NCI-H345 treated with DMSO at 0.1 percent for 48 hours (cell line): ENCODE results near the gene PCSK4.
A peak's percentile ranks its signal among the peaks of the same experiment; 100 is the strongest.
"Not testable (repeated sequence)": the region's sequence is repeated elsewhere in the genome, so short reads cannot be mapped to it uniquely, and the experiment has no call there.

Experiments used
- DNase-seq: peaks from one replicate; lab custom pipeline; 2025; ENCODE audit not compliant: unreplicated experiment; lab: John Stamatoyannopoulos, UW

PCSK4 gene

GRCh38 chr19:1490311-1491113, at the start of gene PCSK4:
TSS of gene PCSK4 (minus strand) at chr19:1490350. CDS start at chr19:1490346, 4 bp downstream.
- peak; percentile 99 for DNase-seq

- not testable (repeated sequence) for DNase-seq
These were observed 49.6 kb upstream of the PCSK4 start for GRCh38 chr19:1539749-1540148.

DNA sequence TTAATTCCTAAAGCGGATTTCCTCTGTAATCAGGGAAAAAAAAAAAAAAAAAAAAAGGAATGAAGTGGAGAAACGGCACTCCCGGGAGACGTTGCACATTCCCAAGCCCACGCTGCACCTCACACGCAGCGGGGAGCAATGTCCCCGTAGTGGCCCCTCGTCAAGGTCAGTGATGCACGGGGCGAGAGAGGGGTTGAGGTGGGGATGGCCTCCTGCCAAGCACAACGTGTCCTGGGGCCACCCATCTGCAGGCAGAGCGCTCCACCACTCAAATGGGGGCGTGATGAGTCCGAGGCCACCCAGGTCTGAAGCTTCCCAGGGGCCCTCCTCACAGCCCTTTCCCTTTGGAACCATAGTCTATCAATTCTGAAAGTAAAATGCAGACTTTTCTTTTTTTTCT, 48.8 kb upstream of the PCSK4 start:
- DNase-seq, result no peak

GRCh38 chr19:1535699-1536098, 45.5 kb upstream of the PCSK4 start:
- not testable (repeated sequence) for DNase-seq

- no peak for DNase-seq
These were observed 44.8 kb upstream of the PCSK4 start for GRCh38 chr19:1534972-1535371.

GRCh38 chr19:1533510-1534150, 43.5 kb upstream of the PCSK4 start:
- DNase-seq, result no peak

DNA sequence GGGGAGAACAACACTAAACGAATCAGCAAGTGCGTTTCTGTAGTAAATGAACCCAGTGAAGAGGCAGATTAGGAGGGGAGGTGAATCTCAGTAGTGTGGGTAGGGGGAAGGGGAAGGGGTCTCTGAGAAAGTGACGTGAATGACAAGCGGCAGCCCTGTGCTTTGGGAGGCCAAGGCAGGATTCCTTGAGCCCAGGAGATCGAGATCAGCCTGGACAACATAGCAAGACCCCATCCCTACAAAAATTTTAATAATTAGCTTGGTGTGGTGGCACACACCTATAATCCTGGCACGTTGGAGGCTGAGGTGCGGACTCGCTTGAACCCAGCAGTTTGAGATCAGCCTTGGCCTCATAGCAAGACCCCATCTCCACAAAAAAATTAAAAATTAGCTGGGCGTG, 41.9 kb upstream of the PCSK4 start:
- no peak for DNase-seq

GRCh38 chr19:1531587-1531986, 41.4 kb upstream of the PCSK4 start:
- no peak for DNase-seq

GRCh38 chr19:1530856-1531255, 40.7 kb upstream of the PCSK4 start:
- not testable (repeated sequence) for DNase-seq

GRCh38 chr19:1529430-1529816, 39.3 kb upstream of the PCSK4 start:
- DNase-seq, result no peak

DNA sequence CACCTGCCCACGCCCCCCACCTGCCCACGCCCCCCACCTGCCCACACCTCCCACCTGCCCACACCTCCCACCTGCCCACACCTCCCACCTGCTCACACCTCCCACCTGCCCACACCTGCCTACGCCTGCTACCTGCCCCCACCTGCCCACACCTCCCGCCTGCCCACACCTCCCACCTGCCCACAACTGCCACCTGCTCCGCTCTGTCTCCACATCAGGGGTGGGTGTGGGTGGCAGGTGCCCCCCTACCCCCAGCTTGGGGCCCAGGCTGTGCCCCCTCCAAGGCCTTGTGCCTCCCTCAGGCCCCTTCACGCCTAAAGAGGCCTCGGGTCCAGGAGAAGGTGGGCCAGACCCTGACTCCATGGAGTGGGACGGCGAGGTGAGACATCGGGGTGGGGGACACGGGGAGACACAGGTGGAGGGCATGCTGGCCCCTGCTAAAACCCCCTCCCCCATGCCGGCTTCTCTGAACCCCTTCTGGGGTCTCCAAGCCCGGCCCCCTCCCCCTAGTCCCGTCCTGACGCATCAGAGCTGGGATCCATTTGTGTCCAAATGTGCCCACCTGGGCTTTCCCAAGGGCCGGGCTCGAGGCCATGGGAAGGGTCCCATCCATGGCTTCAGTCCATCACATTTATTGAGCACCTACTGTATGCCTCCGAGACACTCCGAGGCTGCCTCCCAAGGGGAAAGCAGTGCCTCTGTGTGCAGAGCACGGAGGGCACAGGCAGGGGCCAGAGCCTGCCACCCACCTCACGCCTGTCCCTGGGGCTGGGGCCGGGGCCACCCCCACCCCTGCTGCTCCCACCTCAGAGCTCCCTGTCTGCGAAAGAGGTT, 38.7 kb upstream of the PCSK4 start:
- no peak for DNase-seq

- no peak for DNase-seq
These were observed 37.6 kb upstream of the PCSK4 start for GRCh38 chr19:1527650-1528309.

GRCh38 chr19:1526979-1527649, 37.0 kb upstream of the PCSK4 start:
- no peak for DNase-seq

DNA sequence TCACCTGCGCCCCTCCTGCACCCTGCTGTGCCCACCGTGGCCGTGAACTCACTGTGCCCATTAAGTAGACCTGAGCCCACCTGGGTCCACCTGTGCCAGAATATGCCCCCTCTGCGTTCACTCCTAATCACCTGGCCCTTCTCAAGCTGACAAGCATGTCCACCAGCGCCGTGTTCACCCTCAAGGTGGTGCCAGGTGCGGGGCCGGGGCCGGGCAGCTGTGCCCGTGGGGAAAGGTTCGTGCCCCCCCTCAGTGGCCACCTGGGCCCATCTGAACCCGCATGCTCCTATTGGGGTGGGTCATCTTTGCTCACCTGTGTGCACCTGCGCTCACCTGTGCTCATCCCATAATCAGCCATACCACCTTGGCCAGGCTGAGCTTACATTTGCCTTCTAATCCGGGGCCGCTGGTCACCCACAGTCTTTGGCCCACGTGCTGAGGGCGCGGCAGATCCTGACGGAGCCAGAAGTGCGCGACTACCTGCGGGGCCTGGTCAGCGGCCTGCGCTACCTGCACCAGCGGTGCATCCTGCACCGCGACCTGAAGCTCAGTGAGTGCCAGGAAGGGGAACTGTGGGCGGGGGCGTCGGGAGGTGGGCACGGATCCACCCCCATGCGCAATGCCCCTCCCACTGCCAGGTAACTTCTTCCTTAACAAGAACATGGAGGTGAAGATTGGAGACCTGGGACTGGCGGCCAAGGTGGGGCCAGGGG, 36.1 kb upstream of the PCSK4 start:
- no peak for DNase-seq

DNA sequence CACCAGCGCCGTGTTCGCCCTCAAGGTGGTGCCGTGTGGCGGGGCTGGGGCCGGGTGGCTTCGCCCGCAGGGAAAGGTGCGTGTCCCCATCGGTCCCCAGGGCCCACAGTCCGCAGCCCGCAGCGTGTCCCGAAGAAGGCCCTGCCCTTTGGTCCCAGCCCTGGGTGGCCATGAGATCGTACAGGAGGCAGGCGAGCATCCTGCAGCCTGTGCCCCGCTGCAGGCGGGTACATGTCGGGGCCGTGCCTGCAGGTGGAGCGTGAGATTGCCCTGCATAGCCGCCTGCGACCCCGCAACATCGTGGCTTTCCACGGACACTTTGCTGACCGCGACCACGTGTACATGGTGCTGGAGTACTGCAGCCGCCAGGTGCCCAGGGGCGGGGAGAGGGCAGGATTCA, 35.2 kb upstream of the PCSK4 start:
- DNase-seq, result no peak

DNA sequence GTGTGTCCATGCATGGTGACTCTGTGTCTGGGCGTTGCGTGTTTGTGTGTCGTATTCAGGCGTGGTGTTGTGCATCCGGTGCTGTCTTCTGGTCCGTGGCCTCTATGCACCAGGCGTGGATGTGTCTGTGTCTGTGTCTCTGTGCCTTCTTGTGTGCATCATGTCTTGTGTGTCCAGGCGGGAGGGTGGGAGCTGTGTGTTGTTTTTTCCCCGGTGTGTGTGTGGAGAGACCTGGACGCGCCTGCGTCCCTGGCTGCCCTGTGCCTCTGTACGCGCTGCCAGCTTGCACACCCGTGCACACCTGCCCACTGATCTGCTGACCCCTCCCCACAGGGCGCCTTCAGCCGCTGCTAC, 34.8 kb upstream of the PCSK4 start:
- DNase-seq, result no peak

- DNase-seq, result no peak
These were observed 34.3 kb upstream of the PCSK4 start for GRCh38 chr19:1524287-1524971.

DNA sequence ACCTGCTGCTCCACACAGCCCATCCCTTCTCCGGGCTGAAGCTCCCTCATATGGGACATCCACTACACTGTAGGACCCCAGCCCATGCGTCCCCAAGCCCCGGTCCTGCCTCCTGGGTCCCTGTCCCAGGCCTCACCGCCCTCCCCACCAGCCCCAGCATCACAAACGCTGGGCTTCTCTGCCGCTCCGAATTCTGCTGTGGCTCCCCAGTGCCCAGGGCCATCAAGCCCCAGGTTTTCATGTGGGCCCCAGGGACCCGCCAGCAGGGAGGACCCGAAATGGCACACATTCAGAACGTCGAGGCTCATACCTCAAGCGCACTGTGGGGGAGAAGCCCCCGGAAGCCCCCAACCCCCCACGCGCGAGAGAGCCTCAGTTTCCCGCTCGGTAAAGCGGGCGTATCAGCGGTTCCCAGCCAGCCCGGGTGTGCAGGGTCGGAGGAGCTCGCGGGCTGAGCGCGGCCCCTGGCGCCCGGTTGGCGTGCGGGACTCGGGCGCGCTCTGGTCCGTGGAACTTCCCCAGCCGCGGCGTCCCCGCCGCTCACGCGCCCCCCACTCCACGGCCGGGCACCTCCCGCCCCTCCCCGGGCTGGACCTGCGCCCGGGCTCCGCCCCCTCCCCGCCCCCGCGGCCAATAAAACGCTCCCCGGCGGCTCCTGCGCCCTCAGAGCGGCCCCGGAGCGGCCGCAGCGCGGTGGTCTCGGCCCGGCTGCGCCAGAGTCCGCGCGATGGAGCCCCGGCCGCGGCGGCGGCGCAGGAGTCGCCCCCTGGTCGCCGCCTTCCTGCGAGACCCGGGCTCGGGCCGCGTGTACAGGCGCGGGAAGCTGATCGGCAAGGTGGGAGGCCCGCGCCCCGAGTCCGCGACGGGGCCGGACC, 33.5 kb upstream of the PCSK4 start, which contains the start of gene PLK5:
TSS of gene PLK5 (plus strand) at position 666 of the 875 bp plus-strand sequence. CDS start 2,920 bp downstream, outside the sequence.
- DNase-seq, result no peak
